GM21367 (cell line): ENCODE measurements around the gene NUDT1.

Experiments used
- ATAC-seq: cut with Tn5 transposase; IDR thresholded peaks from one replicate; pipeline ENCODE4 v1.9.1; 2021; ENCODE audit not compliant: unreplicated experiment

NUDT1 gene

DNA sequence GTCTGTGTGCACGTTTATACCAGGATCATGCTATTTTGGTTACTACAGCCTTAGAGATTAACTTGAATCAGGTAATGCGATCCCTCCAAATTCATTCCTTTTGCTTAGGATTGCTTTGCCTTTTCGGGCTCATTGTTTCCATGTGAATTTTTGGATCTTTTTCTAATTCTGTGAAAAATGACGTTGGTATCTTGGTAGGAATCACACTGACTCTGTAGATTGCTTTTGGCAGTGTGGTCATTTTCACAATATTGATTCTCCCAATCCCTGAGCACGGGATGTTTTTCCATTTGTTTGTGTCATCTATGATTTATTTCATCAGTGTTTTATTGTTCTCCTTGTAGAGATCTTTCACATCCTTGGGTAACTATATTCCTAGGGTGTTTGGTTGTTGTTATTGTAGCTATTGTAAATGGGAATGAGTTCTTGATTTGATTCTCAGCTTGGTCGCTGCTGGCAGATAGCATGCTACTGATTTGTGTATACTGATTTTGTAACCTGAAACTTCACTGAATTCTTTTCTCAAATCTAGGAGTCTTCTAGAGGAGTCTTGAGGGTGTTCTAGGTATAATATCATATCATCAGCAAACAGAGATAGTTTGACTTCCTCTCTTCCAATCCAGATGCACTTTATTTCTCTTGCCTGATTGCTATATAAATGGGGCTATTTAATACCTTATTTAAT lies 54.1 kb downstream of the NUDT1 start:
- no peak for ATAC-seq

DNA sequence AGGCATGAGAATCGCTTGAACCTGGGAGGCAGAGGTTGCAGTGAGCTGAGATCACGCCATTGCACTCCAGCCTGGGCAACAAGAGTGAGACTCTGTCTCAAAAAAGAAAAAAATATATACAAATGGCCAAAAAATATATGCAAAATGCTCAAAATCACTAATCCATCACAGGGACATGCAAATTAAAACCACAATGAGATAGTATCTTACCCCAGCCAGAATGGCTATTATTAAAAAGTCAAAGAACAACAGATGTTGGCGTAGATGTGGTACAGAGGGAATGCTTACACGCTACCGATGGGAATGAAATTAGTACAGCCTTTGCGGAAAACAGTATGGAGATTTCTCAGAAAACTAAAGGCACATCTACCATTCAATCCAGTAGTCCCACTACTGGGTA lies 54.8 kb downstream of the NUDT1 start:
- no peak for ATAC-seq

DNA sequence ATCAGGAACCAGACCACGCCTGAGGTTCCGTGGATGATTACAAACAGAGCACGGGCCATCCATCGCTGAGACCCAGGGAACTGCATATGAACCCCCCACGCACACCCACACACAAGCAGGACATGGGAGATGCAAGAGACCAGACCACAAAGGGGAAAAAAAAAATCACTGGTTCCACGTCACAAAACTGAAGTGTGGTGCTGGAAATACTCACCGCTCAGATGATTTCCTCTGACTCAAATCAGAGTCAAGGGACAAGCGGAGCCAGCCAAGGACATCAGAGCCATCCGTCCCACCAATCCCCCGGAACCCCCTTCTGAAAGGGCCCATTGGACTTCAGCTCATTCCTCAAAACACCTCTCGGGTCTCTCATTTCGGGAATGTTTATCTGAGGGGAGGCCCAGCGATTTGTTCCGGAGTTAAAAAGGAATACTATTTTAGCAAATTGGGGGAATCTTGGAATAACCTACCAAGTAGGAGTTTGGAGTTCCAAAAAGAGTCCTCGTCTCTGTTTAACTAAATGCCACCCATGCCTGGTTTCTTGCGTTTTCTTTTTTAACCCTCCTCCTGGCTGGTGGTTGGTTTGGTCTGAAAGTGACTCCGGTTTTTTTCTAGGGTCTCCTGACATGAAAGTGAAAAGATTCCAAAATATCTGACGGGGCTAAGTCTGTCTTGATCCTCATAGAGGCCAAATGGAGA lies 57.3 kb downstream of the NUDT1 start:
- no peak for ATAC-seq

DNA sequence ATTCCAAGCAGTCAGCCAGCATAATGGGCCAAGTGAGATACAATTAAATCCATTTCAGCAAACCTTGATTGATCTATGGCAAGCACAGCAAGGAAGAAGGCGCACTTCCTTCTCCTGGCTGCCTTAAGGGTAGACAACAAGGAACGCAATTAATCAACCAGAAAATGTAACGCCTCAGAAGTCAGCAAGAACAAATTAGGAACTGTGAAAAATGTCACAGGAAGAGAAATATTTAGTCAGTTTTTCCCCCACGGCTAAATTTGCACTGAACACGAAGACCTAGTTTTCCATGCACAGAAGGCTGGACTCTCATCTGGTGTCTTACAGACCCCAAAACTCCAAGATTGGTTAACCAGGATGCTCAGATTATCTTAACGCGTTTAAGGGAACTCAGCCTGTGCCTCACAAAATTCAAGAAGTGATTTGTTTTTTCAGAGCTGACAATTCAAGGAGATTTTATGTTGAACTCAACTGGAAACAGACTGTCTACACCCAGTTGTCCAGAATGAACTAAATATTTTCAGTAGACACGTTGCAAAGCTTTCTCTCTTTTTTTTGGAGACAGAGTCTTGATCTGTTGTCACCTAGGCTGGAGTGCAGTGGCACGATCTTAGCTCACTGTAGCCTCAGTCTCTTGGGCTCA lies 58.0 kb downstream of the NUDT1 start:
- no peak for ATAC-seq
